ENCODE results near the gene ATG2B.

- TF ChIP-seq, protein P1, sequence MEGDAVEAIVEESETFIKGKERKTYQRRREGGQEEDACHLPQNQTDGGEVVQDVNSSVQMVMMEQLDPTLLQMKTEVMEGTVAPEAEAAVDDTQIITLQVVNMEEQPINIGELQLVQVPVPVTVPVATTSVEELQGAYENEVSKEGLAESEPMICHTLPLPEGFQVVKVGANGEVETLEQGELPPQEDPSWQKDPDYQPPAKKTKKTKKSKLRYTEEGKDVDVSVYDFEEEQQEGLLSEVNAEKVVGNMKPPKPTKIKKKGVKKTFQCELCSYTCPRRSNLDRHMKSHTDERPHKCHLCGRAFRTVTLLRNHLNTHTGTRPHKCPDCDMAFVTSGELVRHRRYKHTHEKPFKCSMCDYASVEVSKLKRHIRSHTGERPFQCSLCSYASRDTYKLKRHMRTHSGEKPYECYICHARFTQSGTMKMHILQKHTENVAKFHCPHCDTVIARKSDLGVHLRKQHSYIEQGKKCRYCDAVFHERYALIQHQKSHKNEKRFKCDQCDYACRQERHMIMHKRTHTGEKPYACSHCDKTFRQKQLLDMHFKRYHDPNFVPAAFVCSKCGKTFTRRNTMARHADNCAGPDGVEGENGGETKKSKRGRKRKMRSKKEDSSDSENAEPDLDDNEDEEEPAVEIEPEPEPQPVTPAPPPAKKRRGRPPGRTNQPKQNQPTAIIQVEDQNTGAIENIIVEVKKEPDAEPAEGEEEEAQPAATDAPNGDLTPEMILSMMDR (conservative IDR thresholded peaks at IDR 0.05; ENCODE audit: low read length), result no peak
- no peak for TF ChIP-seq EZH2phosphoT487 (IDR thresholded peaks at IDR 0.05; ENCODE audit: borderline replicate concordance)
Measured at GRCh38 chr14:96370528-96370927, 7.4 kb upstream of the ATG2B start.

All from Loucy (cell line).